NT2/D1 (cell line): ENCODE data around the gene BSN.

Source experiments
- SUZ12 ChIP-seq: IDR thresholded peaks from 2 replicates; pipeline ENCODE4 v1.6.1; 2011; ENCODE audit not compliant: insufficient read length, insufficient read depth; ENCODE audit errors: extremely low read depth
- YY1 ChIP-seq: IDR thresholded peaks from 2 replicates; pipeline ENCODE4 v1.6.1; 2011; ENCODE audit not compliant: insufficient read length, insufficient read depth
- ZNF274 ChIP-seq: IDR thresholded peaks from 2 replicates; pipeline ENCODE4 v1.6.1; 2011; ENCODE audit warnings: mild to moderate bottlenecking, low read depth, low read length

DNA sequence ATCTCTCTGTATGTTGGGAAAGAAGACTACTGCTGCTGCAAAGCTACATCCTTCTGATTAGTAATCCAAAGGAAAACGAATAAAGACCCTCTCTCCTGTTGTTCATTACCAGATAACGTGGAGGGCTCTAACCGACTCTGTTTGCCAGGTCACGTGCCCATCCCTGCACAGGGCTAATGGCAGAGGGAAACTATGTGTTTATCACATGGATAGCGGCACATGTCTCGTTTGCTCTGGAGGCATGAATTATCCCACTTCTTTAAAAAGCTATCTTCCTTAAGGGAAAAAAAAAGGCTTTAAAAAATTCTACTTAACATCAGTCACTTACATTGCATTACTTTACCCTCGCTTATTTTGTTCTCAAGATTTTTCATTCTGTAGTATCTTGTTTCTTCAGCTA is 87.0 kb downstream of the BSN start:
- TF ChIP-seq ZNF274, result no peak
- TF ChIP-seq YY1, result no peak
- no peak for TF ChIP-seq SUZ12
